Karpas-422 (cell line): ENCODE measurements around the gene ZSCAN9. TPM values are rescaled to one million over a fixed set of nuclear protein-coding genes. Genes with fewer than 3 reads are reported as not detected.

Source experiments
- DNase-seq: peaks from one replicate; pipeline ENCODE4 v3.0.0-alpha.2; 2015
- H2AFZ ChIP-seq: fragments of 200-600 bp; sonication (generic); 2 replicates; pipeline ENCODE4 v1.6.1; 2014; ENCODE audit warnings: antibody characterized with exemption, low read length, mixed read lengths
- H3K27ac ChIP-seq: fragments of 200-600 bp; sonication (generic); 2 replicates; pipeline ENCODE4 v1.5.1; 2014; ENCODE audit warnings: mild to moderate bottlenecking, low read length, moderate library complexity
- H3K27me3 ChIP-seq: fragments of 200-600 bp; sonication (generic); 2 replicates; pipeline ENCODE4 v1.6.1; 2014; ENCODE audit warnings: low read length, mixed read lengths
- H3K36me3 ChIP-seq: fragments of 200-600 bp; sonication (generic); 2 replicates; pipeline ENCODE4 v1.6.1; 2014; ENCODE audit warnings: low read length, mixed read lengths; ENCODE audit not compliant: insufficient read depth
- H3K4me1 ChIP-seq: fragments of 200-600 bp; sonication (generic); 2 replicates; pipeline ENCODE4 v1.6.1; 2014; ENCODE audit warnings: mild to moderate bottlenecking, low read length, mixed read lengths
- H3K4me2 ChIP-seq: fragments of 200-600 bp; sonication (generic); 2 replicates; pipeline ENCODE4 v1.6.1; 2014; ENCODE audit warnings: low read length, low read depth, mild to moderate bottlenecking; ENCODE audit not compliant: poor library complexity, severe bottlenecking
- H3K4me3 ChIP-seq: fragments of 200-600 bp; sonication (generic); 2 replicates; pipeline ENCODE4 v1.5.1; 2014; ENCODE audit warnings: mild to moderate bottlenecking, antibody characterized with exemption, low read length, mixed read lengths
- H3K79me2 ChIP-seq: fragments of 200-600 bp; sonication (generic); 2 replicates; pipeline ENCODE4 v1.6.1; 2014; ENCODE audit warnings: mild to moderate bottlenecking, low read length, mixed read lengths
- H3K9ac ChIP-seq: fragments of 200-600 bp; sonication (generic); 2 replicates; pipeline ENCODE4 v1.6.0; 2014; ENCODE audit warnings: low read length
- H3K9me2 ChIP-seq: fragments of 200-600 bp; sonication (generic), shearing (Covaris generic); replicated peaks from 2 replicates; pipeline ENCODE4 v1.6.0; 2014; ENCODE audit warnings: mild to moderate bottlenecking, low read length, moderate library complexity; ENCODE audit not compliant: insufficient read depth
- H3K9me3 ChIP-seq: fragments of 300-700, 200-600 bp; sonication (generic); 2 replicates; pipeline ENCODE4 v1.6.1; 2014; ENCODE audit warnings: low read length, mixed read lengths
- H4K20me1 ChIP-seq: fragments of 200-600 bp; sonication (generic); 2 replicates; pipeline ENCODE4 v1.6.1; 2014; ENCODE audit warnings: mild to moderate bottlenecking, antibody characterized with exemption, low read length, low read depth; ENCODE audit not compliant: insufficient read depth
- total RNA-seq: library from RNA; depleted of rRNA; stranded (reverse); fragments of >200 nt; shearing (Covaris generic); gene quantifications from 2 replicates; pipeline ENCODE4 v1.2.3, GENCODE V29; 2014; ENCODE audit warnings: low replicate concordance; rRNA removed

The ZSCAN9 gene
- 18.9 and 35.1 TPM in 2 replicates for total RNA-seq

DNA sequence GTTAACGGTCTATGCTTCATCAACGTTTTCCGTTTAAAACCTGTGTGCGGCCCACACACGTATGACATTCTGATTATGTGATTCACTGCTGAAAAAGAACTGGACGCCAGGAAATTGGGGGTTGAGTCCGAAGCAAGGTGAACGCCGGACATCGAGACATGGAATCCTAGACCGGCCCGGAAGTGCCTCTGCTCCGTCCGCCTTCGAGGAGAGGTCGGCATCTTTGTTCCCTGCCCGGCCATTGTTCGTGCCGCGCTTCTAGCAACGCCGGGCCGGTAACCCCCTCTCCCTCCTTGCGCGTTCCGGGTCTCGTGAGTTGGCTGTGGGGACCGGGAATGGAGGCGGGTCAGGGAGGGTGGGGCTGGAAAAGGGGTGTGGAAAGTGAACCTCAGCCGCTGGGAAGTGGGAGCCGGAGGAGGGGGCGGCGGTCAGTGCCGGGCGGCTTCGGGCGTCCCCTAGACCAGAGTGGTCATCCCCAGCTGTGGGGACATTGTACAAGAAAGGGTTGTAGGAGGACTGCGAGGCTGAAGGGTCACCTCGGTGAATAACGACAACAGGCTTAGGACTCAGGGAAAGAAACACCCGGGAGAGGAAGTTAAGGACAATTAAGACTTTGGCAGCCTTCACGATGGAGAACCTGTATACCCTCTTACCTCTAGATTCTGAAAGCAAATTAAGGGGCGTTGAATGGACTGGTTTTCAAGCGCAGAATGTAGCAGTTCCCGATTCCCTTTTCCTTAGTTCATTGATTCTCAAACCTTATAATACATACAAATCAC, at the start of gene ZSCAN9:
TSS of gene ZSCAN9 (plus strand) at position 220 of the 779 bp plus-strand sequence. CDS start 1,810 bp downstream, outside the sequence.
- Histone ChIP-seq H3K36me3 (peaks cover 34% of the 10 kb centered on the region), H3K9me3 (no peaks in the 10 kb centered on the region), H2AFZ (peak within 1 kb of the TSS; percentile 83), H3K27ac (peak within 1 kb of the TSS; percentile 18), H3K4me3 (peak within 1 kb of the TSS; percentile 98), H4K20me1 (no peaks in the 10 kb centered on the region; the same call in 1 of the 2 replicates), H3K79me2 (peaks cover 43% of the 10 kb centered on the region), H3K4me2 (peak within 1 kb of the TSS; percentile 98), H3K4me1 (peaks cover 28% of the 10 kb centered on the region), H3K27me3 (no peaks in the 10 kb centered on the region), H3K9me2 (no peaks in the 10 kb centered on the region), H3K9ac (peak within 1 kb of the TSS; percentile 92)
- peak; percentile 94 for DNase-seq

DNA sequence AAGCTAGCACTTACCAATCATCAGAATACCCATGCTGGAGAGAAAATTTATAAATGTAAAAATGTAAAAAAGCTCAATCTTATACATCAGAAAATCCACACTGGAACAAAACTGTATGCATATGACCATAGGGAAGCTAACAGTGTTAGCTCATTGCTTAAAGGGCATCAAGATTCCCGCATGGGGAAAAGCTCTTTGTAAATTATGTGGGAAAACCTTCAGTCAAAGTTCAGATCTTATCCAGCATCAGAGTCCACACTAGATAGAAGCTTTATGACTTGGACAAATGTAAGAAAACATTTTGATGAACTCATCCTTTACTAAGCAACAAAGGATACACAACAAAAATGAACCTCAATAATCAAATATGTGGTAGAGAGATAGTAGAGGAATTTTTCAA, 48.7 kb upstream of the ZSCAN9 start:
- Histone ChIP-seq H3K9me3 (no peaks in the 10 kb centered on the region), H3K4me3 (no peak overlapping the region), H3K79me2 (no peaks in the 10 kb centered on the region), H4K20me1 (no peaks in the 10 kb centered on the region), H2AFZ (no peak overlapping the region), H3K27me3 (no peaks in the 10 kb centered on the region), H3K36me3 (no peaks in the 10 kb centered on the region), H3K4me2 (no peak overlapping the region), H3K4me1 (peaks cover 14% of the 10 kb centered on the region), H3K9ac (no peak overlapping the region), H3K27ac (no peak overlapping the region), H3K9me2 (no peaks in the 10 kb centered on the region)
- DNase-seq: no peak

DNA sequence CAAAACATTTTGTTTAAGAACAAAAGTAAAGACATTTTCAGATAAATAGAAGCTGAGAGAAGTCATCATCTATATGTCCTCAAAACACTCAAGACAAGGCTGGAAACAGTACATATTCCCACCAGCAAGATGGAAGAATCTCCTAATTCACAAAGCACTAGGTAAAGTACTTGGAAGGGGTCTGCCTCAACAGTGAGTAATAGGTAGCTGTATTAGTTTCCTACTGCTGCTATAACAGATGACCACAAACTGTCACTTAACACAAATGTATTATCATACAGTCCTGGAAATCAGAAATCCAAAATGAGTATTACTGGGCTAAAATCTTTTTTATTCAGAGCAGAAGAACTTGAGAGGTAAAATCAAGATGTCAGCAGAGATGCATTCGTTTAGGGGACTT, 42.8 kb upstream of the ZSCAN9 start:
- Histone ChIP-seq H3K4me1 (peaks cover 14% of the 10 kb centered on the region), H3K36me3 (no peaks in the 10 kb centered on the region), H3K4me3 (no peak overlapping the region), H3K79me2 (no peaks in the 10 kb centered on the region), H3K27me3 (peaks cover 3% of the 10 kb centered on the region; the same call in 1 of the 2 replicates), H3K9ac (no peak overlapping the region), H2AFZ (no peak overlapping the region), H3K27ac (no peak overlapping the region), H4K20me1 (no peaks in the 10 kb centered on the region), H3K4me2 (no peak overlapping the region), H3K9me2 (no peaks in the 10 kb centered on the region), H3K9me3 (peaks cover 4% of the 10 kb centered on the region)
- DNase-seq: no peak

DNA sequence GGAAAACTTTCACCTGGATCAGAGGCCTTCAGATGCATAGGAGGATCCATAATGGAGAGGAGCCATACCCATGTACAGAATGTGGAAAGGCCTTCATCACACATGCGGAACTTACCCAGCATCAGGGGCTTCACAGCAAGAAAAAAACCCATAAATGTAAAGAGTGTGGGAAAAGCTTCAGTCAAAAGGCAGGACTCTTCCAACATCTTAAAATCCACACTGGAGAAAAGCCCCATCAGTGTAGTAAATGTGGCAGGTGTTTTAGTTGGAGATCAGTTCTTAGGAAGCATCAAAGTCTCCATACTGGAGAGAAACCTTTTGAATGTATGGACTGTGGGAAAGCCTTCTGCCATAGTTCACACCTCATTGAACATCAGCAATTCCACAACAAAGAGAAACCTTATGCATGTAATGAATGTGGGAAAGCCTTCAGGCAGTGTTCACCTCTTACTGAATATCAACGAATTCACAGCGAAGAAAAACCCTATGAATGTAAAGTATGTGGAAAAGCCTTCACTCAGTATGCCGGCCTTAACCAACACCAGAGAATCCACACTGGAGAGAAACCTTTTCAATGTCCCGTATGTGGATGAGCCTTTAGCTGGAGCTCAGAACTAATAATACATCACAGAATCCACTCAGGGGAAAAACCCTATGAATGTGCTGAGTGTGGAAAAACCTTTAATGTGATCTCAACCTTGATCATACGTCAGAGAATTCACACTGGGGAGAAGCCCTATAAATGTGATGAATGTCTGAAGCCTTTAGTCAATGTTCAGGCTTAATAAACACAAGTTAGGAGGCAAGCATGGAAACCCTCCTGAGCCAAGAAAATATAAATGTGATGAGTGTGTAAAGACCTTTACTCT, 36.7 kb upstream of the ZSCAN9 start:
- Histone ChIP-seq H3K4me3 (no peak overlapping the region), H3K9ac (no peak overlapping the region), H3K79me2 (no peaks in the 10 kb centered on the region), H3K4me2 (no peak overlapping the region), H3K9me2 (no peaks in the 10 kb centered on the region), H4K20me1 (no peaks in the 10 kb centered on the region), H3K9me3 (peaks cover 35% of the 10 kb centered on the region), H3K36me3 (no peaks in the 10 kb centered on the region; the same call in 1 of the 2 replicates), H2AFZ (no peak overlapping the region), H3K27ac (no peak overlapping the region), H3K27me3 (peaks cover 4% of the 10 kb centered on the region; the same call in 1 of the 2 replicates), H3K4me1 (no peaks in the 10 kb centered on the region)
- DNase-seq: no peak

DNA sequence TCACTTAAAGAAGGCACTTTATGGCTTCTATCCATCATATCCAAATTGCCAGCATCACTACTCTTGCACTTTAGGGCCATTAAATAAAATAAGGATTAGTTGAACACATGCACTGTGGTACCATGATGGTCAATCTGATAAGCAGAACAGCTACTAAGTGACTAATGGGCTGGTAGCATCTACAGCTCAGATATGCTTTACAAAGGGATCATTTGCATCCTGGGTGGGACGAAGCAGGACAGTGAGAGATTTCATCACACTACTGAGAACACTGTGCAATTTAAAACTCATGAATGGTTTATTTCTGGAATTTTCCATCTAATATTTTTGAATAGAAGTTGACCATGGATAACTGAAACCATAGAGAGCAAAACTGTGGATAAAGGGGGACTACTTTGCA, 25.1 kb upstream of the ZSCAN9 start:
- Histone ChIP-seq H4K20me1 (no peaks in the 10 kb centered on the region), H3K4me3 (no peak overlapping the region), H3K9me3 (peaks cover 3% of the 10 kb centered on the region; the same call in 1 of the 2 replicates), H3K27me3 (no peaks in the 10 kb centered on the region), H3K4me2 (no peak overlapping the region), H2AFZ (no peak overlapping the region), H3K9ac (no peak overlapping the region), H3K4me1 (no peaks in the 10 kb centered on the region), H3K79me2 (no peaks in the 10 kb centered on the region), H3K36me3 (no peaks in the 10 kb centered on the region), H3K27ac (no peak overlapping the region), H3K9me2 (no peaks in the 10 kb centered on the region)
- no peak for DNase-seq

- Histone ChIP-seq H3K9me2 (no peaks in the 10 kb centered on the region), H3K9ac (no peak overlapping the region), H3K4me3 (no peak overlapping the region), H3K27ac (no peak overlapping the region), H3K4me2 (no peak overlapping the region), H3K79me2 (no peaks in the 10 kb centered on the region), H4K20me1 (no peaks in the 10 kb centered on the region), H2AFZ (no peak overlapping the region), H3K4me1 (no peaks in the 10 kb centered on the region), H3K36me3 (no peaks in the 10 kb centered on the region), H3K27me3 (no peaks in the 10 kb centered on the region), H3K9me3 (no peaks in the 10 kb centered on the region)
- no peak for DNase-seq
These were observed 21.9 kb upstream of the ZSCAN9 start for GRCh38 chr6:28203201-28203600.

- H3K79me2 ChIP-seq: no peaks in the 10 kb centered on the region
- H3K4me3 ChIP-seq: no peak overlapping the region
- H3K9me2 ChIP-seq: no peaks in the 10 kb centered on the region
- no peaks in the 10 kb centered on the region for H3K9me3 ChIP-seq
- no peaks in the 10 kb centered on the region for H3K4me1 ChIP-seq
- H2AFZ ChIP-seq: no peak overlapping the region
- H3K9ac ChIP-seq: no peak overlapping the region
- no peaks in the 10 kb centered on the region for H3K36me3 ChIP-seq
- no peaks in the 10 kb centered on the region for H3K27me3 ChIP-seq
- H3K27ac ChIP-seq: no peak overlapping the region
- no peak overlapping the region for H3K4me2 ChIP-seq
- no peak for DNase-seq
- no peaks in the 10 kb centered on the region for H4K20me1 ChIP-seq
These were observed 19.2 kb upstream of the ZSCAN9 start for GRCh38 chr6:28205879-28206278.

- H3K79me2 ChIP-seq: no peaks in the 10 kb centered on the region
- no peaks in the 10 kb centered on the region for H3K9me3 ChIP-seq
- H3K4me3 ChIP-seq: no peak overlapping the region
- peaks cover 6% of the 10 kb centered on the region for H3K4me1 ChIP-seq
- H3K9me2 ChIP-seq: no peaks in the 10 kb centered on the region
- H3K9ac ChIP-seq: no peak overlapping the region
- no peaks in the 10 kb centered on the region for H4K20me1 ChIP-seq
- no peak overlapping the region for H2AFZ ChIP-seq
- H3K27me3 ChIP-seq: no peaks in the 10 kb centered on the region
- H3K36me3 ChIP-seq: no peaks in the 10 kb centered on the region
- H3K4me2 ChIP-seq: no peak overlapping the region
- H3K27ac ChIP-seq: no peak overlapping the region
- DNase-seq: no peak
These were observed 18.5 kb upstream of the ZSCAN9 start for GRCh38 chr6:28206527-28206926.
